NCI-H69 (cell line): ENCODE results near the gene TMPRSS3.

Experiments used
- DNase-seq: peaks from one replicate; lab custom pipeline; 2025; lab: John Stamatoyannopoulos, UW

Gene TMPRSS3

DNA sequence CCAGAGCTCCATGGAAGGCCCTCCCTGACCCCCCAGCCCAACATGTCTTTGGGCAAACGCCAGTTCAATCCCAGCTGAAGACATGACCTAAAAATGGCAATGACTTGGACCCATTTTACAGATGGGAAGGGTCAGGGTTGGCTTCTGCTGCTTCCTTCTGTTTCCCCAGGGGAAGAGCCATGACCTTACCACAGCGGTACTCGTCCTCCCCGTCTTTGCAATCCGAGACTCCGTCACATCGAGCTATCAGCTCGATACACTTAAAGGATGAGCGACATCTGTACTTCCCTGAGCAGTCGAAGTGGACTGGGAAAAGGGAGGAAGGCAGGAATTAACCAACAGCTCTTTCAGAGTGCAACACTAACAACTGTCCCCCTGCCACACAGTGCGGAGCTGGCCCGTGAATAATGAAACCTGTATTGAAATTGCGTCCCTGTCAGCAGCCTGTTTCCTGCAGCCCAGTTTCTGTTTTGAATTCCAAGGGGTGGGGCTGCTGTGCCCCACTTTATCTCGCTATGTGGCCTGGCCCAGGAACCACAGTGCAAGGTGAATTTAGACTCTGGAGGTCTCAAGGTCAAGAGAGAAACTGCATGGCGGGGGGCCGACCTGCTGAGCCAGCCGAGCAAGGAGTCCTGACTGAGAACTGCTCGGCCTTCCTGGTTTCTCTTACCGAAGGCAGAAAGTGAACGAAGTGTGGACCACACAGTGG lies 7.0 kb downstream of the TMPRSS3 start:
- no peak for DNase-seq

DNA sequence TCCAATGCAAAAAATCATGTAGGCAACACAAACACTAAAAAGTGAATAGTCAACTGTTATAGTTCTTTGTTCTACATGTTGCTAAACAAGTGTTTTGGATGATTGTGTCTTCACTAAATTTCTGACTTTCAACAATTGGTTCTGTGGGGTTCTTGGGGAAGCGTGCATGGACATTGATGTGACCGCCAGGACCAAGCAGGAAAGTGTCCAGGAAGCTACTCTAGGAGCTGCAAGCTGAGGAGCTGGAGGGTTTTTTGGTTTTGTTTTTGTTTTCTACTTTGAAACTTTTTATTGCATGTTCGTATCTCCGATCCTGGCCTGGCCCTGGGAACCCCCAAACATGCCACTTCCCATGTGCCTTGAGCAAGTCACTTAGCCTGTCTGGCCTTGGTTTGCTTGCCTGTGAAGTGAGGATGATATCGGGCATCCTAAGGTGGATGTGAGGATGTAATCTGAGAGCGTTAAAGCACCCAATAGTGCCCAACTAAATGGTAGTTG lies 8.0 kb downstream of the TMPRSS3 start:
- DNase-seq, result no peak

DNA sequence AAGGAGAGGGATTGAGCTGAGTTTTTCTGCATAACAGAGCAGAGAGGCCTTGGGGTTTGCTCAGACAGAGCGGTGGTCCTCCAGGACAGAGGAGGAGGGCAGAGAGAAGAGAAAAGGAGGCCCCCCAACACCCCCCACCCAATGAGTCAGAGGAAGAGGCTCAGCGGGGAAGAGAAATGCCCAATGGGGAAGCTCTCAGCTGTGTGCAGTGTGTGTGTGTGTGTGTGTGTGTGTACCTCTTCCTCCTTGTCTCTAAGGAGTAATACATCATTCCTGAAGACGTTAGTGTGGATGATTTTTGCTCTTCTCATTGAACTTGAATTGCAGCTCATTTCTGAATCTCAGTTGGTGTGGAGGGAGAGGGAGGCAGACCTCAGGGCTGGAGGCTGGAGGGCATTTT lies 8.7 kb downstream of the TMPRSS3 start:
- DNase-seq, result no peak

GRCh38 chr21:42386034-42386591 lies 9.7 kb downstream of the TMPRSS3 start:
- DNase-seq, result no peak

GRCh38 chr21:42385619-42386018 lies 10.2 kb downstream of the TMPRSS3 start:
- DNase-seq, result no peak

DNA sequence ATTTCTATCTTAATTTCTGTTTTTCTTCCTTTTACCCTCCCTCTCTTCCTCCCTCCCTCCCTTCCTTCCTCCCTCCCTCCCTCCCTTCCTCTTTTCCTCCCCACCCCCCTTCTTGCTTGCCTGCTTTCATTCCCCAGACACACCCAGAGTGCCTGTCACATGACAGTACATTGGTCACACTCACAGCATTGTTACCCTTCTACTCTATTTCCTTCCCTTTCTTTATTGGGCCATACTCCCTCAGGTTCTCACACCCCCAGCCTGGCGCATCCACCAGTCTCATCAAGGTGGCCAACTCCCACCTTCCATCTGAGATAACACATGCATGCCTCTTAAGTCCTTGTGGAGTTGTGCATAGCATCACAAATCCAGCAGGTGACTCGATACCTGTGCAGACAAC lies 10.9 kb downstream of the TMPRSS3 start:
- DNase-seq, result peak; percentile 35

DNA sequence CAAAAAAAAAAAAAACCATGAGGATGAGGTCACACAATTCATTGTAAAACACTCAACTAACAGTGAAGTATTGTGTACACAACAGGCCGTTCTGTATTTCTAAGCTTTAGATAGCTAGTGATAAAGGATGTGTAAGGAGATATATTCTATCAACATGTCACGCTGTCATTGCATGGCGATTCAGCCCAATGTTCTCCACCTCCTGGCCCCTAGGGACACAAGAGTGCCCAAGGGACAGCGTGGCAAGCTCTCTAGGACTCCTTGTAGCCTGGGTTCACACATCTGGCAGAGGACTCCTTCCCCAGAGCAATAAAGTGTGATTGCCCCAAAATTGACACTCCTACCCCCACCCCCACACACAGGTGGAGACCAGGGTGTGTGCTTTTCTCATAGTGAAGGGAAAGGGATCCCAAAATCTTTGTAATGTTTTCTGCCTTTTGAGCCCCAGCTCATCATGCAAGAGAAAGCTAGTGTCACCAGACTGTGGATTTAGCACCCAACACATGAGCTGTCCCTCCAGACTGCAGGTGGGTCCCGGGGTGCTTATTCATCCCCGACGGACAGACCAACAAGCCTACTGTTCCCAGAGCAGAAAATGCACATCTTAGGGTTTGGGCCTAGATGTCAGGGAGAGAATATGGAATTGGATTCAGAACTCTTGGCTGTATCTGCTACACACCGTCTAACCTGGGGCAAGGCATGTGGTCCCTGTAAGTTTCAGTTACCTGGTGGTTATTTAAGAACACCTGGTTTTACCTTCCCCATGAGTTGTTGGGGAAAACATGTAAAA lies 11.5 kb downstream of the TMPRSS3 start:
- DNase-seq, result no peak

- no peak for DNase-seq
Observed at GRCh38 chr21:42383331-42383730, 12.5 kb downstream of the TMPRSS3 start.

- DNase-seq, result no peak
Observed at GRCh38 chr21:42382915-42383314, 12.9 kb downstream of the TMPRSS3 start.

DNA sequence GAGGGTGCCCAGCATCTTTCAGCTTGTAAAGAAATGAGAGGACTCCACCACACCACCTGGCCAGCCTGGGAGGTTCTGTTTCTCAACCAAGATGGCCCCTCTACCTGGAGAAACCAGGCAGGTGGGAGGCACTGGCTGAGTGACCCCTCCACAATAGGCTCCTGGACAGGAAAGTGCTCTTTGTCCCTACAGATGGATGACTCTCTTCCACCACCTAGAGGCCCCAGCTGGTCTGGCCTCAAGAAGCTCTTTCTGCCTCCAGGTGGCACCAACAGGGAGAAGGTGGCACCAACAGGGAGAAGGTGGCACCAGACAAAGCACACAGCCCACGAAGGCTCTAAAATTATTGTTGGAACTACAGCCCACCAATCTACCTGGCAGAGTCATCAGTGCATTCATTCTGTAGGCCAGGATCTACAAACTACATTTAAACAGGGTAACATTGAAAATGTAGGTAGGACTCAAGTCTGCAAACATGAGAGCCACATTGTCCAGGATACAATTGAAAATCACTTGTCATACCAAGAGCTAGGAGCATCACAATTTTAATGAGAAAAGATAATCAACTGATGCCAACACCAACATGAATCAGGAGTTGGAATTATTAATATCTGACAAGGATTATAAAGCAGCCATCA lies 14.4 kb downstream of the TMPRSS3 start:
- DNase-seq, result peak; percentile 85

DNA sequence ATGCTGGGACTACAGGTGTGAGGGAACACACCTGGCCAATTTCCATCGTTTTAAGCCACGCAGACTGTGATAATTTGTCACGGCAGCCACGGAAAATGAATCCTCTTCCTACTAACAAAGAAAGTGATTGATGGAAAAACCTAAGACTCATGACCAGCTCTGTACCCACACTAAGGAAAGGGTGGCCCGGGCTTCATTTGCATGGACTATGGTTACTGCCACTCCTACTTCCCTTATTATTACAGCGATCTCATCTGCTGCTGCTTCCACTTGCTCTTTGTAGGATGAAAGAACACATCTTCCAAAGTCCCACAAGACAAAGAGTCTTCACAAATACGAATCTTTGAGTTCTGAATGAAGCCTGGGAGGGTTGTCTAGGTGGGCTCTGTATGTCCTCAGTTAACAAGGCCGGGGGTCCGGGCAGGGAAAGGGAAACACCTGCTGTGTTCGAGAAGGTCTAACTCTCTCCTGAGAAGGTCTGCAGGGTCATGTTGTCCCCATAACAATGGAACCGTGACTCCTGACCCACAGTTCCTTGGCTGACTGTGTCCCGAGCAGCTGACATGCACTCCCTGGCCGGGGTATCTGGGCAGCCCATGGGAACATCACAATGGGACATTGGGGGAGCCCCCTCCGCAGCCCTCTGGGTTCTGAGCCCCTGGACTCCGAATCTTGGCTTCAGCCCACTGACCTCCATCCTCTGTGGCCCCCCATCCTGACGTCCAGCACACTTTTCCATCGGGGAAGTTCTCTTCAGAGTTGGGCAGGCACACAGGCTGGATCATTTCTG lies 16.2 kb downstream of the TMPRSS3 start:
- no peak for DNase-seq

GRCh38 chr21:42378418-42378817 lies 17.4 kb downstream of the TMPRSS3 start:
- no peak for DNase-seq

DNA sequence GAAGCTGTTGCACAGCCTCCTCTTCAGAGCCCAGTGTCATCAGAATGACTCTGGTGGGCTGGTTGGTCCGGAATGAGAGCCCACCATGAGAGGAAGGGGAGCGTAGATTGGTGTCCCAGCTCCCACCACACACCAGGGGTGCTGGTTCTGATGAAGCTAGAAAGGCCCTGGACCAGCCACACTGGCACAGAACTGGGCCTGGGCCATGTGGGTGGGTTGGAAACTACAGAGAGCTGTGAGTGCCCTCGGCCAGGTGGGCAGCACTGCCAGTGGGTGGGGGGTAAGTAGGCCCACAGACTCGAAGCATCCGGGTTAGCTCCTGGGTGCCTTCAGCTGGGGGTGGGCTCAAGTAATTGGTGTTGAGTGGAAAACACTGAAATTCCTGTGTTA lies 17.9 kb downstream of the TMPRSS3 start:
- no peak for DNase-seq

- DNase-seq, result no peak
Observed at GRCh38 chr21:42377211-42377950, 18.5 kb downstream of the TMPRSS3 start.

GRCh38 chr21:42376338-42376982 lies 19.4 kb downstream of the TMPRSS3 start:
- peak; percentile 30 for DNase-seq

DNA sequence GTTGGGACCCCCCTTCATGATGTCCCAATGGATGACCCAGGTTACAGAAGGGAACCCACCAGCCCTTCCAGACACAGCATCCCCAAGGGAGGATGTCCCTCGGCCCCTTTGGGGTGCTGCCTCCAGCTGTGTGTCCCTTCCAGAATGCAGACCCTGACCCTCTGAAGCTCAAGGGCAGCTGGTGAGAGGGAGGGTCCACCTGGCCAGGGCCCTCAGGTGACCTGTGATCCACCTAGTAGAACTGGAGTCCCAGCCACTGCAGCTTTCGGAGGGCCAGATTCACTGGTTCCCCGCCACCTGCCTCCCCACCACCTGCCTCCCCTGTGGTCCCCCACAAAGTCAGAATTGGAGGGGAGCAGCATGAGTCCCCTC lies 19.9 kb downstream of the TMPRSS3 start:
- DNase-seq, result no peak

DNA sequence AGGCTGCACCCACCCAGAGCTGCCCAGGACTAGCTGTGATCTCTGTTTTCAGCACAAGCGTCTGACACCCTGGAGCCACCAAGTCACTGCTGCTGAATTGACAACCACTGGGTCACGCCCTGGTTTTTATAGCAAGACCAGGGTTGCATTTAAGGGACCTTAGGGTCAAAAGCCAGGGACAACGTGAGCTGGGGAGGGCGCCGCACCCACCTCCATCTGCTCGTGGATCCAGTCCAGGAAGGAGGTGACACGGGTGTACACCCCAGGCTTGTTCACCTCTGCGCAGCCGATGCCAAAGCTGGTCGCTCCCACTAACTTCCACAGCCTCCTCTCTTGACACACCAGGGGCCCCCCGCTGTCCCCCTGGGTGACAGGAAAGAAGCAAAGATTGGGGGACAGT lies 20.3 kb downstream of the TMPRSS3 start:
- DNase-seq, result no peak

DNA sequence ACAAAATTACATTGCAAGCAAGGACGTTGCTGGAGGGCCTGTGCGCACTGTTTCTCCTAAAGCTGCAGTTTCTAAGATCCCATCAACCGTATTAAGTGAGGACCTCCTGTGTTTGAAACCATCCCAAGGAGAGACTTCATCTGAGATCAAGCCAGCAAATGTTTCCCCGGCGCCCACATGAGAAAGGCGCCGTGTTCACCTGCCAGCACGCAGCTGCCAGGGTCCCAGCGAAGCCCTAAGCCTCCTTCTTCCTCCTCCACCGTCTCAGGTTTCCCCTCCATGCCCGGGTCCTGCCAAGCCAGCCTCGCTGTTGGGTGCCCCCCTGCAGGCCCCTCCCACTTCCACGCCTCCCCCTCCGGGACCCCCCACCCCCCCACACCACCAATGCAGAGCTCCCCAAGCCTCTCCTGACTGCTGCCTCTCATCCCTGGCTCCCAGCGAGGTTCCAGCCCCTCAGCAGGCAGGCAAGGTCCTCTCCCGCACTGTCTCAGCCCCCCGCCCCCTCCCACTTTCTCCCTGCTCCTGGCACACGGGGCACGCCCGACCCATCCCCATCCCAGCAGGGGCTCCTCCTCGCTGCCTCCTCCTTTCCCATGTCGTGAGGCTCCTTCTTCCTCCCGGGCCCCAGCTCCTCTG lies 20.9 kb downstream of the TMPRSS3 start:
- DNase-seq, result no peak

GRCh38 chr21:42374457-42374856 lies 21.4 kb downstream of the TMPRSS3 start:
- no peak for DNase-seq

GRCh38 chr21:42373908-42374455 lies 21.9 kb downstream of the TMPRSS3 start:
- no peak for DNase-seq
